Measurements from ENCODE around the gene FITM1. TPM values are rescaled to one million over a fixed set of nuclear protein-coding genes. Genes with fewer than 3 reads are reported as not detected.

FITM1 gene
- total RNA-seq, 1 experiment from 2014 or later: 0.89 TPM

DNA sequence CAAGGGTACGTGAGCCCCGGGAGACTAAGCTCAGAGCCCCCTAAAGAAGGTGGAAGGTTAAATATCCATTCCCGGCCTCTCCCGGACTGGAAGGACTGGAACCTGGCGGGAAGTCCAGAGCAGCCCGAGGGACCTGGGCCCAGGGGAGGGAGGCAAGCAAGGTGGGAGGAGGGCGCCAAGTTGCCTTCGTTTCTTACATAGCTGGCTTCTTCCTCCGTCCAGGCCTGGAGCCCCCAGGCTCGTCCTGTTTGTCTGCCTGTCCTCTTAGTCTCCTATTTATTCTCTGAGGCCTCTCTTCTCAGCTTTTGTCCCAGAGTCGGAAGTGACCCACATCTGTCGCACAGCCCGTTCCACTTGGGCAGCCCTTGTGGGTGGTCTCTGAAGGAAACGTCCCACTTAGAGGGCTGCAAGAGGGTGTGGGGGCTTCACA, 35.6 kb upstream of the FITM1 start:
- DNase-seq: peak; percentile 72
- peak overlapping the region; percentile 97 for H3K9ac ChIP-seq (ENCODE audit: low read length)
- peak overlapping the region; percentile 91 for H3K27ac ChIP-seq (ENCODE audit: low read length)
- 0 out of 2 replicates have a peak, but pooled peaks cover 10% of the 10 kb centered on the region for H3K36me3 ChIP-seq (ENCODE audit: insufficient read depth, low read length)
- peaks cover 18% of the 10 kb centered on the region for H3K79me2 ChIP-seq (ENCODE audit: low read length)
- peak overlapping the region; percentile 95 for H3K4me2 ChIP-seq (ENCODE audit: low read depth, low read length, poor library complexity, severe bottlenecking)
- peak overlapping the region; percentile 95 for H3K4me3 ChIP-seq (ENCODE audit: low read length)
- H2AFZ ChIP-seq (ENCODE audit: low read length): no peak overlapping the region
- H3K9me2 ChIP-seq (replicated peaks; ENCODE audit: insufficient read depth, low read length): no peaks in the 10 kb centered on the region
- H4K20me1 ChIP-seq (ENCODE audit: insufficient read depth, low read depth, low read length): no peaks in the 10 kb centered on the region
- no peaks in the 10 kb centered on the region for H3K9me3 ChIP-seq (ENCODE audit: low read length)
- H3K4me1 ChIP-seq (ENCODE audit: low read length): peaks cover 29% of the 10 kb centered on the region
- H3K27me3 ChIP-seq (ENCODE audit: low read length): no peaks in the 10 kb centered on the region

DNA sequence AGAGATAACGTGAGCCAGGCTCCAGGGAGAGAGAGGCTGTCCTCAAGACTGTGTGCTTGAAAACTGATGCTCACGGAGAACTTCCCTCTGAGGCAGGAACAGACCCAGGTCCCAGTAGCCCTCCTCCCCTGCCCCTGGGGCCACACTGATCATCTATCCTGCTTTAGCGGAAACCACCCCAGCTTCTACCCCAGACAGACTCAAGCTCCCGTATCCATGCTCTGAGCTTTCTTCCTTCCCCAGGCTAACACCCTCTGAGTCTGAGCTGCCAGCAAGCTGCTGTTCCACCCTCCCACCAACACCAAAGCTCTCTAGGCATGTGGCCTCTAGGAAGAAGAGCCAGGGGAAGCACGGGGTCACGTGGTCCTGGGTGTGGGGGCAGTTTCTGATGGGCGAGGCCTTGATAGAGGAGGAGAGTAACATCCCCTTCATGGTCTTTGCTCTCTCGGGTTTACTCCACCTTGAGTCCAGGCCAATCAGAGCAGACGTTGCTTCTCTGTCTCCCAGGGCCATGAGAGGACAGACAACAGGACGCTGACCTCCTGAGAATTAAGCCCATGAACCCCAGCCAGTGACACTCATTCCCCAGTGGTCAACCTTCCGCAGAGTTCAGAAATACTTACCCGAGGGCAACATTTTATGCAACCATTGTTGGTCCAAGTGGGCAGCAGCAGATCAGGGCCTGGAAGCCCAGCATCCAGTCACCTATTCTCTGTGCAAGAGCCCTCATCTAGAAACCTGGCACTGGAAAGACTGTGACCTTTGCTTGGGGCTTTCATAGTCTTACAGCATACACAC, 35.0 kb upstream of the FITM1 start:
- H2AFZ ChIP-seq (ENCODE audit: low read length): no peak overlapping the region
- H3K9me3 ChIP-seq (ENCODE audit: low read length): no peaks in the 10 kb centered on the region
- H3K27me3 ChIP-seq (ENCODE audit: low read length): no peaks in the 10 kb centered on the region
- H3K9ac ChIP-seq (ENCODE audit: low read length): peak overlapping the region; percentile 97
- H3K36me3 ChIP-seq (ENCODE audit: insufficient read depth, low read length): peaks cover 16% of the 10 kb centered on the region
- H3K4me1 ChIP-seq (ENCODE audit: low read length): peaks cover 26% of the 10 kb centered on the region
- H4K20me1 ChIP-seq (ENCODE audit: insufficient read depth, low read depth, low read length): no peaks in the 10 kb centered on the region
- peak overlapping the region; percentile 95 for H3K4me3 ChIP-seq (ENCODE audit: low read length)
- peak; percentile 92 for DNase-seq
- peak overlapping the region; percentile 91 for H3K27ac ChIP-seq (ENCODE audit: low read length)
- H3K4me2 ChIP-seq (ENCODE audit: low read depth, low read length, poor library complexity, severe bottlenecking): peak overlapping the region; percentile 95
- peaks cover 18% of the 10 kb centered on the region for H3K79me2 ChIP-seq (ENCODE audit: low read length)
- no peaks in the 10 kb centered on the region for H3K9me2 ChIP-seq (replicated peaks; ENCODE audit: insufficient read depth, low read length)

DNA sequence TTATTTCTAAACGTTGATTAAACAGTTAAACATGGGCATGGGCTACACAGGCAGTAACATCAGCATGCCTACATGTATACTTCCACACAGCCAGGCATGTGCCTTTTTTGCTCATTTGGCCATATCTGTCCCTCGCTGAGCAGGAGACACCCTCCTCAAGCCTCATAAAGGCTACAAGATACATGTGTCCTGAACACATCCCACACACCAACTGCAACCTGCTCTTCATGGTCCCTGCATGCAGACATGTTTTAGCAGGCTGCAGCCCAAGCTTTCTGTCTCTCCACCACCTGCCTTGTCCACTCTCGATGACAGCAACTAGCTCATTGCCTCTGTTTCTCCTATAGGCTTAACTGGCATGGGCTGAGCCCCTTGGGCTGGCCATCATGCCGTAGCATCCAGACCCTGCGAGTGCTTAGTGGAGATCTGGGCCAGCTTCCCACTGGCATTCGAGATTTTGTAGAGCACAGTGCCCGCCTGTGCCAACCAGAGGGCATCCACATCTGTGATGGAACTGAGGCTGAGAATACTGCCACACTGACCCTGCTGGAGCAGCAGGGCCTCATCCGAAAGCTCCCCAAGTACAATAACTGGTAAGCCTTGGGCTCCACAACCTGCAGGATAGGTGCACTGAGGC, 33.8 kb upstream of the FITM1 start:
- DNase-seq: no peak
- H3K9ac ChIP-seq (ENCODE audit: low read length): no peak overlapping the region
- no peaks in the 10 kb centered on the region for H3K9me2 ChIP-seq (replicated peaks; ENCODE audit: insufficient read depth, low read length)

DNA sequence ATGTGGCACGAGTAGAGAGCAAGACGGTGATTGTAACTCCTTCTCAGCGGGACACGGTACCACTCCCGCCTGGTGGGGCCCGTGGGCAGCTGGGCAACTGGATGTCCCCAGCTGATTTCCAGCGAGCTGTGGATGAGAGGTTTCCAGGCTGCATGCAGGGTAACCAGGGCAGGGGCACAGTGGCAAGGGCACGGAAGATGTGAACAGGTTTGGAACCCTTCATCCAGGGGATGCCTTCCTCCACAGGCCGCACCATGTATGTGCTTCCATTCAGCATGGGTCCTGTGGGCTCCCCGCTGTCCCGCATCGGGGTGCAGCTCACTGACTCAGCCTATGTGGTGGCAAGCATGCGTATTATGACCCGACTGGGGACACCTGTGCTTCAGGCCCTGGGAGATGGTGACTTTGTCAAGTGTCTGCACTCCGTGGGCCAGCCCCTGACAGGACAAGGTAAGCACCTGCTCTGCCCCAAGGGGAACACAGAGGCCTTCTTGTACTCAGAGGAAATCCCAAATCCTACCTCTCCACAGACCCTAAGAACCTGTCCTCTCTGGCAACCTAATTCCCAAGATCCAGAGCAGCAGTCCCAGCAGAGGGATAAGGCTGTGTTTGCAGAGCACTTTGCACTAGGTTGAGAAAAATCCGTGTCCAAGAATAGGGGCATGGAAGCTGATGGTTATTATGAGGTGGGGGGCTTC, 32.1 kb upstream of the FITM1 start:
- Histone ChIP-seq H3K4me1 (ENCODE audit: low read length) (peaks cover 15% of the 10 kb centered on the region), H3K4me3 (ENCODE audit: low read length) (no peak overlapping the region), H3K9me2 (replicated peaks; ENCODE audit: insufficient read depth, low read length) (no peaks in the 10 kb centered on the region), H3K4me2 (ENCODE audit: low read depth, low read length, poor library complexity, severe bottlenecking) (no peak overlapping the region), H4K20me1 (ENCODE audit: insufficient read depth, low read depth, low read length) (no peaks in the 10 kb centered on the region), H3K27ac (ENCODE audit: low read length) (no peak overlapping the region), H3K9me3 (ENCODE audit: low read length) (no peaks in the 10 kb centered on the region), H3K79me2 (ENCODE audit: low read length) (peaks cover 18% of the 10 kb centered on the region), H2AFZ (ENCODE audit: low read length) (no peak overlapping the region), H3K27me3 (ENCODE audit: low read length) (no peaks in the 10 kb centered on the region), H3K36me3 (ENCODE audit: insufficient read depth, low read length) (peaks cover 39% of the 10 kb centered on the region), H3K9ac (ENCODE audit: low read length) (no peak overlapping the region)
- DNase-seq: no peak

More for the DNA sequence above, 33.8 kb upstream of the FITM1 start:
- H4K20me1 ChIP-seq (ENCODE audit: insufficient read depth, low read depth, low read length): no peaks in the 10 kb centered on the region
- H3K4me1 ChIP-seq (ENCODE audit: low read length): peaks cover 22% of the 10 kb centered on the region
- H3K9me3 ChIP-seq (ENCODE audit: low read length): no peaks in the 10 kb centered on the region
- H3K4me2 ChIP-seq (ENCODE audit: low read depth, low read length, poor library complexity, severe bottlenecking): no peak overlapping the region
- peaks cover 25% of the 10 kb centered on the region for H3K36me3 ChIP-seq (ENCODE audit: insufficient read depth, low read length)
- no peak overlapping the region for H2AFZ ChIP-seq (ENCODE audit: low read length)
- H3K27ac ChIP-seq (ENCODE audit: low read length): no peak overlapping the region
- H3K4me3 ChIP-seq (ENCODE audit: low read length): no peak overlapping the region
- peaks cover 18% of the 10 kb centered on the region for H3K79me2 ChIP-seq (ENCODE audit: low read length)
- H3K27me3 ChIP-seq (ENCODE audit: low read length): no peaks in the 10 kb centered on the region

DNA sequence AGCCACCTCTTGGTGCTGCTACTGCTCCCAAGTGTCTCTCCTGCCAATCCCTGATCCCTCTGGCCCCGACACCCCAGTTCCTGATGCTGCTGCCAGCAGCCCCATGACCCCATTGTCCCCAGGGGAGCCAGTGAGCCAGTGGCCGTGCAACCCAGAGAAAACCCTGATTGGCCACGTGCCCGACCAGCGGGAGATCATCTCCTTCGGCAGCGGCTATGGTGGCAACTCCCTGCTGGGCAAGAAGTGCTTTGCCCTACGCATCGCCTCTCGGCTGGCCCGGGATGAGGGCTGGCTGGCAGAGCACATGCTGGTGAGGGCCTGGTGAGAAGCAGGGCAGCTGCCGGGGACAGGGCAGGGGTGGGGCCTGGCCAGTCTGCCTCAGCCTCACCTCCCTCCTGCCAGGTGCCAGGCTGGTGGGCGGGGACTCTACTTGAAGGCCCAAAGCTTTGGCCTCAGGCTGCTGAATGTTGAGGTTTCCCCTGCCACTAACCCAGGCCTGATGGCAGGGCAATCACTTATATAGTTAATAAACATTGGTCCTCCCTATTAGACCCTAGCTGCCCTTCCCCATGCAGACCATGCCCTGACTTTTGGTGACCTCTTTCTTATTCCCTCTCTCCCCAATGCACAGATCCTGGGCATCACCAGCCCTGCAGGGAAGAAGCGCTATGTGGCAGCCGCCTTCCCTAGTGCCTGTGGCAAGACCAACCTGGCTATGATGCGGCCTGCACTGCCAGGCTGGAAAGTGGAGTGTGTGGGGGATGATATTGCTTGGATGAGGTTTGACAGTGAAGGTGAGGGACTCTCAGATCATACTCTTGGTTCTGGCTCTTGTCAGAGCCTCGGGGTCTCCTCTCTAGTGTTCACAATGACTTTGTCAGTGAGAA, 31.3 kb upstream of the FITM1 start:
- Histone ChIP-seq H4K20me1 (ENCODE audit: insufficient read depth, low read depth, low read length) (no peaks in the 10 kb centered on the region), H3K4me1 (ENCODE audit: low read length) (peaks cover 10% of the 10 kb centered on the region), H3K27me3 (ENCODE audit: low read length) (no peaks in the 10 kb centered on the region), H3K4me3 (ENCODE audit: low read length) (no peak overlapping the region), H3K4me2 (ENCODE audit: low read depth, low read length, poor library complexity, severe bottlenecking) (no peak overlapping the region), H3K9me2 (replicated peaks; ENCODE audit: insufficient read depth, low read length) (no peaks in the 10 kb centered on the region), H3K36me3 (ENCODE audit: insufficient read depth, low read length) (peaks cover 46% of the 10 kb centered on the region), H3K9me3 (ENCODE audit: low read length) (no peaks in the 10 kb centered on the region), H2AFZ (ENCODE audit: low read length) (no peak overlapping the region), H3K27ac (ENCODE audit: low read length) (no peak overlapping the region), H3K9ac (ENCODE audit: low read length) (no peak overlapping the region), H3K79me2 (ENCODE audit: low read length) (peaks cover 18% of the 10 kb centered on the region)
- DNase-seq: no peak

DNA sequence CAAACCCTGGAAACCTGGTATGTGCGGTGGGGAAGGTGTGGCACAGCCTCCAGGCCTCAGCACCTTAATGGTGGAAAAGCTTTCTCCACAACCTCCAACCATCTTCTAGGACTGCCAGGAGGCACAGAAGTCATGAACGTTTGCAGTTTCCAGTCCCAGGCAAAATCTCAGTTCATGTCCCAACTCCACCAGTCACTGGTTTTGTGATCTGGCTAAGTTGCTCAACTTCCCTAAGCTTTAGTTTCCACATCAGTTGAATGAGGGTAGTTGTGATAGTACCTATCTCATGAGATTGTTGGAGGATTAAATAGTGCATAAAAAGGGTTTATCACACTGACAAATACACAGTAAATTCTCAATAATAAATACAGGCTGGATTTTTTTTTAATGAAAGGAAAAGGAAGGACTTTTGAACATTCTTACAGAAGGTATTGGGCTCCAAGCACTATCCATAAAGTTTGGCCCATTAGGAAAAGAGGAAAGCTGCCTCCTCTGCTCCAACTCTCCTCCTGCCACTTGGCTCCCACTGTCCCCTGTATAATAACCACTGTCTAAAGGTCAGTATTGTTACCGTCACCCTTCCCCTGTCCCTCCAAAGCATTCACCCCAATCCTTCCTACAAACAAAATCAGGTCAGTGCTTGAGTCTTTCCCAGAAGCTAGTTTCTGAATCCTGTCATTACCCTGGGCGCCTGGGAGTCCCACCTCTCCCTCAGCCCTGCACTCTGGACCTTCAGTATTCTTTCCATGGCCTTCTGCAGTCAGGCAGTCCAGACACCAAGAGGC, 30.1 kb upstream of the FITM1 start:
- H3K9me2 ChIP-seq (replicated peaks; ENCODE audit: insufficient read depth, low read length): no peaks in the 10 kb centered on the region
- H3K36me3 ChIP-seq (ENCODE audit: insufficient read depth, low read length): peaks cover 46% of the 10 kb centered on the region
- H3K9ac ChIP-seq (ENCODE audit: low read length): no peak overlapping the region
- H3K79me2 ChIP-seq (ENCODE audit: low read length): peaks cover 6% of the 10 kb centered on the region
- no peaks in the 10 kb centered on the region for H3K27me3 ChIP-seq (ENCODE audit: low read length)
- no peak for DNase-seq
- peaks cover 5% of the 10 kb centered on the region for H3K4me1 ChIP-seq (ENCODE audit: low read length)
- no peak overlapping the region for H3K4me2 ChIP-seq (ENCODE audit: low read depth, low read length, poor library complexity, severe bottlenecking)
- H4K20me1 ChIP-seq (ENCODE audit: insufficient read depth, low read depth, low read length): no peaks in the 10 kb centered on the region
- H3K27ac ChIP-seq (ENCODE audit: low read length): no peak overlapping the region
- no peak overlapping the region for H2AFZ ChIP-seq (ENCODE audit: low read length)
- H3K9me3 ChIP-seq (ENCODE audit: low read length): no peaks in the 10 kb centered on the region
- H3K4me3 ChIP-seq (ENCODE audit: low read length): no peak overlapping the region

DNA sequence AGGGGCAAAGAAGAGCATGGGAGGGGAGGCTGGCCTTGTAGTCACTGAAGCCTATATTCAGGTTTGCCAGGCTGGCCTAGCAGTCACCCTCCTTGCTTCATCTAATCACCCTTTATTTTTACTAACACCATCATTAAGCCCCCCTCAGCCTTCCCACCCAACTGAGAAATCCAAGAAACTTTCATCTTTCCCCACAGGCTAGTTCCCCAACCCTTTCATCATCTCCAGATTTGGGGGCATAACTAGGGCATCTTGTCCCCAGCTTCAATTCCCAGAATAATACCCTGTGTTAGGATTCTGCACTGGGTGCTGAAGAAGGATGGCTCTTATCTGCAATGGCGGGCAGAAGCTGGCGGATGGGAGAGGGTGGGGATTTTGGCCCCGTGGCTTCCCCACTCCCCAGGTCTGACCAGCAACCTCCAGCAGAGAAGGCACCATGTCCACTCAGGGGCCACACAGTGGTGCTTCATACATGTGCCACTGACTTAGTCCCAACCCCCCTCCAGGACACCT, 29.4 kb upstream of the FITM1 start:
- peaks cover 46% of the 10 kb centered on the region for H3K36me3 ChIP-seq (ENCODE audit: insufficient read depth, low read length)

More for the DNA sequence above, 29.4 kb upstream of the FITM1 start:
- H3K27me3 ChIP-seq (ENCODE audit: low read length): no peaks in the 10 kb centered on the region
- no peaks in the 10 kb centered on the region for H4K20me1 ChIP-seq (ENCODE audit: insufficient read depth, low read depth, low read length)
- no peak overlapping the region for H2AFZ ChIP-seq (ENCODE audit: low read length)
- no peak for DNase-seq
- no peak overlapping the region for H3K4me2 ChIP-seq (ENCODE audit: low read depth, low read length, poor library complexity, severe bottlenecking)
- no peaks in the 10 kb centered on the region for H3K9me3 ChIP-seq (ENCODE audit: low read length)
- H3K79me2 ChIP-seq (ENCODE audit: low read length): no peaks in the 10 kb centered on the region
- H3K4me1 ChIP-seq (ENCODE audit: low read length): no peaks in the 10 kb centered on the region
- H3K4me3 ChIP-seq (ENCODE audit: low read length): no peak overlapping the region
- no peak overlapping the region for H3K9ac ChIP-seq (ENCODE audit: low read length)
- H3K9me2 ChIP-seq (replicated peaks; ENCODE audit: insufficient read depth, low read length): no peaks in the 10 kb centered on the region
- H3K27ac ChIP-seq (ENCODE audit: low read length): no peak overlapping the region
